Erythroblast (primary cell): ENCODE results near the gene IRF7.

Experiments used
- GATA1 ChIP-seq: IDR thresholded peaks from 2 replicates; pipeline ENCODE4 v1.6.1; 2011; ENCODE audit warnings: low read depth, mild to moderate bottlenecking, control low read depth, low read length, moderate library complexity
- POLR2A ChIP-seq: IDR thresholded peaks from 2 replicates; pipeline ENCODE4 v1.6.1; 2011; ENCODE audit warnings: mild to moderate bottlenecking, low read length

GRCh38 chr11:589798-590197 lies 26.0 kb downstream of the IRF7 start:
- TF ChIP-seq POLR2A (no peak), GATA1 (no peak)
